K562 (cell line): ENCODE data around the gene SP4. TPM values are rescaled to one million over a fixed set of nuclear protein-coding genes. Genes with fewer than 3 reads are reported as not detected.

Experiments used
- ATAC-seq: fragments of 200-7000 bp; cut with Tn5 transposase; 3 replicates; pipeline ENCODE4 v1.9.1; 2020; ENCODE audit warnings: moderate library complexity
- BruUV-seq: library from RNA; stranded (reverse); fragments of 400-500 nt; replicated peaks from 2 replicates; lab custom pipeline; 2021; lab: Mats Ljungman, UMichigan
- CTCF ChIA-PET: fragments of 300-600 bp; formaldehyde crosslinking; extraction: SDS; loops from one replicate; lab custom pipeline; 2021; ENCODE audit warnings: low intra/inter-chr PET ratio; lab: Yijun Ruan, JAX
- POLR2A ChIA-PET: fragments of 300-600, 350-650 bp; sonication (Branson Sonifier 250); formaldehyde crosslinking; extraction: SDS; loops from one replicate; lab custom pipeline; 2021; ENCODE audit warnings: antibody characterized with exemption, inconsistent platforms; lab: Yijun Ruan, JAX
- DNase-seq, 4 experiments: peaks; one replicate each; pipeline versions ENCODE4 v3.0.0 to v3.0.0-alpha.2; 2011 to 2018; ENCODE audit warnings: low spot score in 3 of 4, mixed read lengths in 3 of 4; ENCODE audit errors: extremely low read depth in 1 of 4
- FAIRE-seq: peaks from 2 replicates; lab custom pipeline; 2011; peaks lifted over from hg19 to GRCh38; lab: Jason Lieb, UNC
- H2AFZ ChIP-seq: 2 replicates; pipeline ENCODE4 v1.6.0; 2011; ENCODE audit warnings: low read depth, low read length, control low read depth, inconsistent platforms
- H3K27ac ChIP-seq: fragments of 200-600 bp; 3 replicates; pipeline ENCODE4 v1.8.0; 2011; ENCODE audit warnings: low read depth, mild to moderate bottlenecking, control low read depth, inconsistent platforms, low read length, moderate library complexity, mixed read lengths; ENCODE audit errors: extremely low read depth
- H3K27me3 ChIP-seq, 2 experiments: fragments of 300-600 bp in 1 of 2; 2 replicates in 1 of 2; 3 replicates in 1 of 2; pipeline versions ENCODE4 v1.6.0 to v1.8.0; 2011; ENCODE audit warnings: inconsistent platforms in 2 of 2, low read length in 2 of 2, mild to moderate bottlenecking in 1 of 2, mixed read lengths in 1 of 2, moderate library complexity in 1 of 2; ENCODE audit not compliant: control insufficient read depth in 2 of 2, insufficient read depth in 2 of 2
- H3K36me3 ChIP-seq: fragments of 300-600 bp; 3 replicates; pipeline ENCODE4 v1.8.0; 2011; ENCODE audit warnings: mild to moderate bottlenecking, low read length, inconsistent platforms; ENCODE audit not compliant: control insufficient read depth, insufficient read depth
- H3K4me1 ChIP-seq, 2 experiments: fragments of 200-600 bp in 1 of 2; replicated peaks in 1 of 2; 2 replicates in 1 of 2; 3 replicates in 1 of 2; pipeline versions ENCODE4 v1.5.1 to v1.8.0; 2011; ENCODE audit warnings: inconsistent platforms in 2 of 2, low read length in 2 of 2, mild to moderate bottlenecking in 1 of 2, mixed read lengths in 1 of 2, moderate library complexity in 1 of 2; ENCODE audit not compliant: control insufficient read depth in 2 of 2, insufficient read depth in 2 of 2
- H3K4me2 ChIP-seq: 2 replicates; pipeline ENCODE4 v1.6.1; 2011; ENCODE audit warnings: low read length, control low read depth, inconsistent platforms, mixed read lengths; ENCODE audit not compliant: insufficient read depth
- H3K4me3 ChIP-seq: fragments of 200-600 bp; sonication (generic), shearing (Covaris generic); 2 replicates; pipeline ENCODE4 v1.5.1; 2016; ENCODE audit warnings: control low read depth, inconsistent platforms
- H3K79me2 ChIP-seq: fragments of 200-600 bp; 3 replicates; pipeline ENCODE4 v1.8.0; 2011; ENCODE audit warnings: low read length, inconsistent platforms; ENCODE audit not compliant: control insufficient read depth, insufficient read depth
- H3K9ac ChIP-seq, 2 experiments: 2 replicates each; pipeline versions ENCODE4 v1.6.0 to v1.6.1; 2011; ENCODE audit warnings: low read depth in 2 of 2, low read length in 2 of 2, control low read depth in 1 of 2, inconsistent platforms in 1 of 2, mild to moderate bottlenecking in 1 of 2, mixed read lengths in 1 of 2; ENCODE audit not compliant: insufficient read depth in 1 of 2
- H3K9me1 ChIP-seq: one replicate; pipeline ENCODE4 v1.6.0; 2011; ENCODE audit warnings: inconsistent platforms, mild to moderate bottlenecking, low read length, moderate library complexity; ENCODE audit not compliant: control insufficient read depth, insufficient read depth
- H3K9me3 ChIP-seq: replicated peaks from 2 replicates; pipeline ENCODE4 v1.5.1; 2011; ENCODE audit warnings: low read depth, low read length, inconsistent platforms; ENCODE audit not compliant: control insufficient read depth, insufficient read depth
- H4K20me1 ChIP-seq: replicated peaks from 2 replicates; pipeline ENCODE4 v1.6.1; 2011; ENCODE audit warnings: low read length, inconsistent platforms, mixed read lengths; ENCODE audit not compliant: control insufficient read depth, insufficient read depth
- AFF1 ChIP-seq, 2 experiments: fragments of 450-650 bp; IDR thresholded peaks; 2 replicates each; pipeline ENCODE4 v1.6.1; 2018; ENCODE audit warnings: mild to moderate bottlenecking in 2 of 2, low read depth in 1 of 2; ENCODE audit not compliant: partially characterized antibody in 2 of 2
- GATA2 ChIP-seq: sonication (generic); formaldehyde crosslinking; IDR thresholded peaks from 2 replicates; pipeline ENCODE4 v1.4.0; 2020; ENCODE audit warnings: mild to moderate bottlenecking, missing genetic modification reagents
- IRF2 ChIP-seq: sonication (generic); formaldehyde crosslinking; IDR thresholded peaks from 2 replicates; pipeline ENCODE4 v1.8.1; 2022; ENCODE audit warnings: mild to moderate bottlenecking, missing genetic modification reagents
- KLF10 ChIP-seq: fragments of 250-450 bp; sonication (Bioruptor Pico); IDR thresholded peaks from 2 replicates; pipeline ENCODE4 v1.6.1; 2021; ENCODE audit warnings: matching md5 sums
- MAZ ChIP-seq, 2 experiments: fragments of 450-650 bp in 1 of 2; sonication (generic) in 1 of 2; formaldehyde crosslinking; IDR thresholded peaks in 1 of 2; conservative IDR thresholded peaks in 1 of 2; 2 replicates each; pipeline versions ENCODE4 v1.4.0 to v1.5.0; 2020; ENCODE audit warnings: mild to moderate bottlenecking in 1 of 2, missing genetic modification reagents in 1 of 2
- MBD2 ChIP-seq: sonication (generic); IDR thresholded peaks from 2 replicates; pipeline ENCODE4 v1.6.1; 2016; ENCODE audit warnings: low read depth, borderline replicate concordance
- MYC ChIP-seq, 2 experiments: fragments of 250-450 bp in 1 of 2; sonication (Bioruptor Pico) in 1 of 2; IDR thresholded peaks; 2 replicates each; pipeline versions ENCODE4 v1.5.1 to v1.6.1; 2012 to 2021; ENCODE audit warnings: low read depth in 2 of 2, borderline replicate concordance in 1 of 2, improper control_type of control experiment in 1 of 2, low read length in 1 of 2, mild to moderate bottlenecking in 1 of 2, moderate library complexity in 1 of 2
- NELFE ChIP-seq: IDR thresholded peaks from 2 replicates; pipeline ENCODE4 v1.6.1; 2011; ENCODE audit warnings: mild to moderate bottlenecking; ENCODE audit not compliant: insufficient read depth, insufficient read length
- SUPT5H ChIP-seq: fragments of 450-650 bp; IDR thresholded peaks from 2 replicates; pipeline ENCODE4 v1.6.1; 2016
- ZBTB5 ChIP-seq: fragments of 450-650 bp; IDR thresholded peaks from 2 replicates; pipeline ENCODE4 v1.6.1; 2017; ENCODE audit warnings: antibody characterized with exemption
- ZBTB9 ChIP-seq: fragments of 450-650 bp; formaldehyde crosslinking; IDR thresholded peaks from 2 replicates; pipeline ENCODE4 v1.4.0; 2020; ENCODE audit warnings: mild to moderate bottlenecking, moderate library complexity
- ZFP30 ChIP-seq: fragments of 250-450 bp; sonication (Bioruptor Pico); IDR thresholded peaks from 2 replicates; pipeline ENCODE4 v1.8.0; 2022; ENCODE audit warnings: moderate library complexity, mild to moderate bottlenecking, inconsistent platforms, borderline replicate concordance
- ZFP36 ChIP-seq: fragments of 150-350 bp; IDR thresholded peaks from 2 replicates; pipeline ENCODE4 v1.6.1; 2018; ENCODE audit warnings: low read length, low read depth; ENCODE audit not compliant: partially characterized antibody
- ZNF124 ChIP-seq: sonication (generic); formaldehyde crosslinking; IDR thresholded peaks from 2 replicates; pipeline ENCODE4 v1.8.1; 2022; ENCODE audit warnings: missing genetic modification reagents
- ZNF445 ChIP-seq: fragments of 250-450 bp; sonication (Bioruptor Pico); IDR thresholded peaks from 2 replicates; pipeline ENCODE4 v1.4.0; 2020; ENCODE audit warnings: low read depth, mild to moderate bottlenecking, moderate library complexity
- WGBS: fragments of 100-300 bp; shearing (Covaris generic); methylation state at CpG from one replicate; pipeline ENCODE4 v1.1.6; 2016; ENCODE audit warnings: low coverage, mixed read lengths; ENCODE audit not compliant: insufficient coverage; ENCODE audit errors: missing lambda C conversion rate; 5-methylcytosine and 5-hydroxymethylcytosine counted together
- in situ Hi-C: fragments of 300-500 bp; cut with MboI; formaldehyde crosslinking; loops from 4 replicates; pipeline ENCODE4 v1.15.0; 2018; ENCODE audit warnings: inconsistent platforms, mixed read lengths
- intact Hi-C: fragments of 100-400 bp; cut with micrococcal nuclease; formaldehyde crosslinking; loops from 2 replicates; pipeline ENCODE4 v1.14.2; 2022
- polyA plus RNA-seq, 8 experiments: library from polyadenylated mRNA; depleted of rRNA in 4 of 8; stranded (reverse) in 5 of 8; unstranded in 3 of 8; fragments of >200 nt; fragmentation: Nextera tagmentation in 2 of 8; fragmentation: Illumina TruSeq in 1 of 8; extraction: Ambion mirVana in 2 of 8; extraction: Trizol in 1 of 8; gene quantifications; 2 replicates each; pipeline versions ENCODE4 v1.2.1 to v1.2.3, GENCODE V29; 2011 to 2014; ENCODE audit warnings: inconsistent platforms in 1 of 8, missing spikeins in 1 of 8
- total RNA-seq, 7 experiments: library from RNA; depleted of rRNA in 6 of 7; stranded (reverse); fragments of >200 nt in 6 of 7; fragmentation: Illumina TruSeq in 2 of 7; extraction: Trizol in 2 of 7; gene quantifications; 2 replicates each; pipeline versions ENCODE4 v1.2.1 to v1.2.3, GENCODE V29; 2011 to 2021; ENCODE audit warnings: low replicate concordance in 1 of 7

Gene SP4
- total and polyA plus RNA-seq, 9 of the 15 experiments (the other 6 are each of a cell fraction or from before 2014, with no cell fraction given) = 2.4 to 9.4 (median 4.5) TPM

- Histone ChIP-seq H4K20me1 (no peaks in the 10 kb centered on the region), H2AFZ (no peak overlapping the region), H3K4me2 (no peak overlapping the region), H3K79me2 (no peaks in the 10 kb centered on the region), H3K9me1 (no peaks in the 10 kb centered on the region), H3K27me3 (no peaks in the 10 kb centered on the region), H3K9ac (no peak overlapping the region), H3K4me1 (no peaks in the 10 kb centered on the region), H3K27ac (no peak overlapping the region), H3K9me3 (no peaks in the 10 kb centered on the region), H3K4me3 (no peak overlapping the region), H3K36me3 (no peaks in the 10 kb centered on the region)
- in situ Hi-C loops (no loop called here), intact Hi-C loops (no loop called here)
- ChIA-PET CTCF (no interaction called here), POLR2A (no interaction called here)
- no TSS peak for BruUV-seq
- ATAC-seq = no peak
- TF ChIP-seq ZFP30 (no peak), ZNF124 (CRISPR knock-in tag) (no peak), MBD2 (no peak), ZBTB5 (no peak), ZBTB9 (CRISPR knock-in tag) (no peak), AFF1 (IDR thresholded peaks at IDR 0.05; ENCODE audit: low read depth in 1 of 2, partially characterized antibody in 2 of 2) (no peak), GATA2 (CRISPR knock-in tag) (no peak), NELFE (no peak), IRF2 (CRISPR knock-in tag) (no peak), ZNF445 (CRISPR knock-in tag) (no peak), MYC (IDR thresholded peaks at IDR 0.05; ENCODE audit: low read depth, low read length) (no peak), MYC (CRISPR knock-in tag; IDR thresholded peaks at IDR 0.05; ENCODE audit: borderline replicate concordance, low read depth) (no peak), SUPT5H (no peak), ZFP36 (no peak), KLF10 (CRISPR knock-in tag) (no peak), MAZ (CRISPR knock-in tag; conservative IDR thresholded peaks at IDR 0.05 in 1 of 2, IDR thresholded peaks at IDR 0.05 in 1 of 2) (no peak)
- 30% methylated on average over 2 of the region's 2 CpGs for WGBS
- no peak for DNase-seq
- FAIRE-seq = no peak
Observed at GRCh38 chr7:21486511-21486910, 58.6 kb downstream of the SP4 start.
